Mesenchymal stem cell (in vitro differentiated cells and primary cell): ENCODE data around the gene CCDC92.

Experiments
- DNase-seq: peaks from one replicate; pipeline ENCODE4 v3.0.0-alpha.2; 2013
- H2AFZ ChIP-seq: one replicate; pipeline ENCODE4 v1.6.1; 2013; ENCODE audit warnings: low read depth, mild to moderate bottlenecking, control low read depth, inconsistent platforms, low read length, moderate library complexity
- H2AK5ac ChIP-seq: 2 replicates; pipeline ENCODE4 v1.6.1; 2013; ENCODE audit warnings: low read length, moderate library complexity, mild to moderate bottlenecking, inconsistent platforms; ENCODE audit not compliant: severe bottlenecking
- H2BK120ac ChIP-seq: one replicate; pipeline ENCODE4 v1.6.1; 2013; ENCODE audit warnings: low read depth, mild to moderate bottlenecking, inconsistent platforms, low read length, moderate library complexity
- H2BK12ac ChIP-seq, 2 experiments: one replicate each; pipeline ENCODE4 v1.6.1; 2013; ENCODE audit warnings: inconsistent platforms in 2 of 2, low read length in 2 of 2, mild to moderate bottlenecking in 2 of 2, moderate library complexity in 2 of 2, control low read depth in 1 of 2
- H2BK15ac ChIP-seq: one replicate; pipeline ENCODE4 v1.6.1; 2013; ENCODE audit warnings: mild to moderate bottlenecking, low read depth, inconsistent platforms; ENCODE audit not compliant: poor library complexity, severe bottlenecking
- H2BK5ac ChIP-seq: 2 replicates; pipeline ENCODE4 v1.6.1; 2013; ENCODE audit warnings: low read depth, mild to moderate bottlenecking, low read length, control low read depth, inconsistent platforms; ENCODE audit not compliant: poor library complexity, severe bottlenecking
- H3K14ac ChIP-seq, 2 experiments: one replicate each; pipeline ENCODE4 v1.6.1; 2013; ENCODE audit warnings: inconsistent platforms in 2 of 2, low read length in 2 of 2, control low read depth in 1 of 2, mild to moderate bottlenecking in 1 of 2, moderate library complexity in 1 of 2
- H3K18ac ChIP-seq, 2 experiments: one replicate each; pipeline ENCODE4 v1.6.1; 2013; ENCODE audit warnings: inconsistent platforms in 2 of 2, low read length in 2 of 2, control low read depth in 1 of 2, low read depth in 1 of 2, mild to moderate bottlenecking in 1 of 2
- H3K23ac ChIP-seq, 2 experiments: one replicate each; pipeline ENCODE4 v1.6.1; 2013; ENCODE audit warnings: inconsistent platforms in 2 of 2, low read length in 2 of 2, mild to moderate bottlenecking in 2 of 2, moderate library complexity in 2 of 2, control low read depth in 1 of 2
- H3K27ac ChIP-seq: 2 replicates; pipeline ENCODE4 v1.5.1; 2013; ENCODE audit warnings: mild to moderate bottlenecking, moderate library complexity, low read length, control low read depth, inconsistent platforms; ENCODE audit not compliant: poor library complexity, severe bottlenecking
- H3K27me3 ChIP-seq, 2 experiments: 2 replicates each; pipeline versions ENCODE4 v1.6.1 to v1.7.0; 2013; ENCODE audit warnings: low read length in 2 of 2, mild to moderate bottlenecking in 2 of 2, moderate library complexity in 2 of 2, control low read depth in 1 of 2, inconsistent platforms in 1 of 2; ENCODE audit not compliant: control insufficient read depth in 1 of 2, insufficient read depth in 1 of 2
- H3K36me3 ChIP-seq, 2 experiments: 2 replicates each; pipeline versions ENCODE4 v1.6.1 to v1.7.0; 2013; ENCODE audit warnings: low read length in 2 of 2, control low read depth in 1 of 2, inconsistent platforms in 1 of 2, low read depth in 1 of 2, mild to moderate bottlenecking in 1 of 2; ENCODE audit not compliant: insufficient read depth in 2 of 2, control insufficient read depth in 1 of 2
- H3K4ac ChIP-seq, 2 experiments: one replicate each; pipeline ENCODE4 v1.6.1; 2013; ENCODE audit warnings: inconsistent platforms in 2 of 2, low read length in 2 of 2, mild to moderate bottlenecking in 2 of 2, moderate library complexity in 2 of 2, control low read depth in 1 of 2, low read depth in 1 of 2
- H3K4me1 ChIP-seq: 2 replicates; pipeline ENCODE4 v1.6.1; 2013; ENCODE audit warnings: low read depth, low read length, control low read depth; ENCODE audit not compliant: control insufficient read depth, insufficient read depth
- H3K4me2 ChIP-seq: 2 replicates; pipeline ENCODE4 v1.6.1; 2013; ENCODE audit warnings: low read length, mild to moderate bottlenecking, inconsistent platforms; ENCODE audit not compliant: poor library complexity, severe bottlenecking
- H3K4me3 ChIP-seq, 2 experiments: 2 replicates each; pipeline versions ENCODE4 v1.5.1 to v1.7.0; 2013; ENCODE audit warnings: low read length in 2 of 2, mild to moderate bottlenecking in 2 of 2, control low read depth in 1 of 2, low read depth in 1 of 2; ENCODE audit not compliant: insufficient read depth in 1 of 2
- H3K79me1 ChIP-seq: replicated peaks from 2 replicates; pipeline ENCODE4 v1.6.1; 2013; ENCODE audit warnings: mild to moderate bottlenecking, control low read depth, low read length, inconsistent platforms; ENCODE audit not compliant: poor library complexity, severe bottlenecking
- H3K9ac ChIP-seq: 2 replicates; pipeline ENCODE4 v1.7.0; 2013; ENCODE audit warnings: mild to moderate bottlenecking, low read length, moderate library complexity
- H3K9me3 ChIP-seq: 2 replicates; pipeline ENCODE4 v1.7.0; 2013; ENCODE audit warnings: mild to moderate bottlenecking, low read length; ENCODE audit not compliant: control insufficient read depth
- H4K8ac ChIP-seq: one replicate; pipeline ENCODE4 v1.6.1; 2013; ENCODE audit warnings: inconsistent platforms, mild to moderate bottlenecking, low read length, moderate library complexity
- H4K91ac ChIP-seq: one replicate; pipeline ENCODE4 v1.6.1; 2013; ENCODE audit warnings: mild to moderate bottlenecking, low read length, inconsistent platforms
- WGBS: methylation state at CpG from one replicate; pipeline ENCODE4 v1.1.7; 2013; ENCODE audit warnings: mixed read lengths; 5-methylcytosine and 5-hydroxymethylcytosine counted together

Gene CCDC92

GRCh38 chr12:123906711-123907420 is 65.8 kb downstream of the CCDC92 start:
- Histone ChIP-seq H3K14ac (no peak overlapping the region), H3K4ac (no peak overlapping the region), H3K27ac (no peak overlapping the region), H3K27me3 (peaks cover 8 to 29% of the 10 kb centered on the region in 2 experiments), H3K23ac (no peak overlapping the region), H2BK15ac (no peak overlapping the region), H2BK12ac (no peak overlapping the region), H3K36me3 (peaks cover 0 to 3% of the 10 kb centered on the region in 2 experiments), H3K4me3 (no peak overlapping the region), H3K9ac (no peak overlapping the region), H2BK5ac (no peak overlapping the region), H2AK5ac (no peak overlapping the region), H2BK120ac (no peak overlapping the region), H3K79me1 (no peaks in the 10 kb centered on the region), H4K91ac (no peak overlapping the region), H4K8ac (no peak overlapping the region), H3K18ac (no peak overlapping the region), H2AFZ (no peak overlapping the region), H3K4me2 (no peak overlapping the region), H3K4me1 (no peaks in the 10 kb centered on the region), H3K9me3 (no peaks in the 10 kb centered on the region)
- DNase-seq = no peak
- 87% methylated on average over 4 of the region's 7 CpGs for WGBS

- no peak overlapping the region for H3K23ac ChIP-seq
- H2BK120ac ChIP-seq = no peak overlapping the region
- WGBS = 34% methylated on average over 9 of the region's 9 CpGs
- no peak overlapping the region for H3K14ac ChIP-seq
- no peak overlapping the region for H3K4me3 ChIP-seq
- no peak overlapping the region for H2BK15ac ChIP-seq
- no peak overlapping the region for H3K9ac ChIP-seq
- DNase-seq = peak; percentile 82
- no peak overlapping the region for H2AFZ ChIP-seq
- no peak overlapping the region for H4K8ac ChIP-seq
- no peaks in the 10 kb centered on the region for H3K9me3 ChIP-seq
- H2BK5ac ChIP-seq = no peak overlapping the region
- no peak overlapping the region for H3K18ac ChIP-seq
- no peak overlapping the region for H3K4me2 ChIP-seq
- no peak overlapping the region for H2AK5ac ChIP-seq
- H4K91ac ChIP-seq = no peak overlapping the region
- no peak overlapping the region for H3K4ac ChIP-seq
- no peak overlapping the region for H2BK12ac ChIP-seq
- peaks cover 17 to 29% of the 10 kb centered on the region in 2 experiments for H3K27me3 ChIP-seq
- no peak overlapping the region for H3K27ac ChIP-seq
- no peaks in the 10 kb centered on the region for H3K79me1 ChIP-seq
- peaks cover 1% of the 10 kb centered on the region for H3K4me1 ChIP-seq
- H3K36me3 ChIP-seq = peaks cover 0 to 3% of the 10 kb centered on the region in 2 experiments
Measured at GRCh38 chr12:123905319-123905925, 67.2 kb downstream of the CCDC92 start.

GRCh38 chr12:123903301-123904065 is 69.1 kb downstream of the CCDC92 start:
- Histone ChIP-seq H2AFZ (no peak overlapping the region), H3K36me3 (no peaks in the 10 kb centered on the region), H3K4ac (no peak overlapping the region)

GRCh38 chr12:123902821-123903220 is 69.8 kb downstream of the CCDC92 start:
- no peak overlapping the region for H3K27ac ChIP-seq
- no peak overlapping the region for H3K18ac ChIP-seq
- no peak overlapping the region for H3K23ac ChIP-seq
- no peak overlapping the region for H3K4me3 ChIP-seq
- H2BK5ac ChIP-seq = no peak overlapping the region
- no peak overlapping the region for H2BK12ac ChIP-seq
- H3K4me2 ChIP-seq = no peak overlapping the region
- H2AK5ac ChIP-seq = no peak overlapping the region
- H3K9ac ChIP-seq = no peak overlapping the region
- H3K36me3 ChIP-seq = no peaks in the 10 kb centered on the region
- H2BK120ac ChIP-seq = no peak overlapping the region
- H3K27me3 ChIP-seq = peaks cover 20 to 25% of the 10 kb centered on the region in 2 experiments
- H3K9me3 ChIP-seq = no peaks in the 10 kb centered on the region
- no peak overlapping the region for H4K91ac ChIP-seq
- no peak overlapping the region for H4K8ac ChIP-seq
- H3K14ac ChIP-seq = no peak overlapping the region
- peaks cover 1% of the 10 kb centered on the region for H3K4me1 ChIP-seq
- no peak overlapping the region for H3K4ac ChIP-seq
- DNase-seq = no peak
- 90% methylated on average over 9 of the region's 13 CpGs for WGBS
- H2BK15ac ChIP-seq = no peak overlapping the region
- no peaks in the 10 kb centered on the region for H3K79me1 ChIP-seq
- no peak overlapping the region for H2AFZ ChIP-seq

More at GRCh38 chr12:123903301-123904065, 69.1 kb downstream of the CCDC92 start:
- H3K9ac ChIP-seq = no peak overlapping the region
- no peak overlapping the region for H3K4me3 ChIP-seq
- no peak overlapping the region for H4K8ac ChIP-seq
- H2BK12ac ChIP-seq = no peak overlapping the region
- peaks cover 20 to 25% of the 10 kb centered on the region in 2 experiments for H3K27me3 ChIP-seq
- H3K4me2 ChIP-seq = no peak overlapping the region
- peaks cover 1% of the 10 kb centered on the region for H3K4me1 ChIP-seq
- no peak overlapping the region for H4K91ac ChIP-seq
- no peak overlapping the region for H3K23ac ChIP-seq
- H2AK5ac ChIP-seq = no peak overlapping the region
- no peak overlapping the region for H2BK120ac ChIP-seq
- H3K18ac ChIP-seq = no peak overlapping the region
- no peak overlapping the region for H3K27ac ChIP-seq
- 91% methylated on average over 19 of the region's 22 CpGs for WGBS
- no peak overlapping the region for H2BK5ac ChIP-seq
- no peak overlapping the region for H3K14ac ChIP-seq
- no peak overlapping the region for H2BK15ac ChIP-seq
- H3K9me3 ChIP-seq = no peaks in the 10 kb centered on the region
- no peaks in the 10 kb centered on the region for H3K79me1 ChIP-seq
- no peak for DNase-seq
